Endothelial cell of umbilical vein (primary cell): ENCODE data around the gene MTMR3. TPM values are rescaled to one million over a fixed set of nuclear protein-coding genes. Genes with fewer than 3 reads are reported as not detected.

ENCODE experiments used
- BruUV-seq: library from RNA; stranded (reverse); fragments of 400-500 nt; replicated peaks from 2 replicates; lab custom pipeline; 2021; lab: Mats Ljungman, UMichigan
- CTCF ChIA-PET: fragments of 300-600, 350-600 bp; sonication (Branson Sonifier 250); formaldehyde crosslinking; loops from one replicate; lab custom pipeline; 2021; ENCODE audit warnings: antibody characterized with exemption, inconsistent platforms; lab: Charles Lee
- POLR2A ChIA-PET: fragments of 300-600, 350-600 bp; sonication (Branson Sonifier 250); formaldehyde crosslinking; loops from one replicate; lab custom pipeline; 2021; ENCODE audit warnings: antibody characterized with exemption, inconsistent platforms; lab: Charles Lee
- DNase-seq: peaks from one replicate; pipeline ENCODE4 v3.0.0-alpha.2; 2011; ENCODE audit warnings: low read depth, low spot score
- FAIRE-seq: peaks from 2 replicates; lab custom pipeline; 2011; peaks lifted over from hg19 to GRCh38; lab: Jason Lieb, UNC
- H2AFZ ChIP-seq: 2 replicates; pipeline ENCODE4 v1.6.0; 2012; ENCODE audit warnings: low read depth, low read length, control low read depth, inconsistent platforms
- H3K27ac ChIP-seq: 2 replicates; pipeline ENCODE4 v1.5.1; 2011; ENCODE audit warnings: low read depth, mild to moderate bottlenecking, control low read depth, low read length, moderate library complexity; ENCODE audit not compliant: insufficient read depth
- H3K27me3 ChIP-seq, 2 experiments: 2 replicates each; pipeline versions ENCODE4 v1.6.0 to v1.6.1; 2011; ENCODE audit warnings: low read length in 2 of 2, mixed read lengths in 1 of 2; ENCODE audit not compliant: control insufficient read depth in 2 of 2, insufficient read depth in 2 of 2
- H3K36me3 ChIP-seq, 2 experiments: 2 replicates in 1 of 2; 3 replicates in 1 of 2; pipeline ENCODE4 v1.5.1; 2011; ENCODE audit warnings: low read length in 2 of 2, mild to moderate bottlenecking in 1 of 2, moderate library complexity in 1 of 2; ENCODE audit not compliant: control insufficient read depth in 2 of 2, insufficient read depth in 2 of 2; ENCODE audit errors: extremely low read depth in 1 of 2
- H3K4me1 ChIP-seq: 3 replicates; pipeline ENCODE4 v1.5.1; 2011; ENCODE audit warnings: mild to moderate bottlenecking, low read length; ENCODE audit not compliant: control insufficient read depth, insufficient read depth; ENCODE audit errors: extremely low read depth
- H3K4me2 ChIP-seq: 2 replicates; pipeline ENCODE4 v1.6.1; 2011; ENCODE audit warnings: low read length, control low read depth, mixed read lengths; ENCODE audit not compliant: insufficient read depth
- H3K4me3 ChIP-seq, 3 experiments: fragments of 200-600 bp in 1 of 3; sonication (generic), shearing (Covaris generic) in 1 of 3; replicated peaks in 1 of 3; 2 replicates each; pipeline ENCODE4 v1.5.1; 2011 to 2016; ENCODE audit warnings: control low read depth in 3 of 3, low read length in 3 of 3, mild to moderate bottlenecking in 2 of 3, inconsistent platforms in 1 of 3, low read depth in 1 of 3, moderate library complexity in 1 of 3; ENCODE audit not compliant: insufficient read depth in 1 of 3
- H3K79me2 ChIP-seq: 2 replicates; pipeline ENCODE4 v1.6.0; 2012; ENCODE audit warnings: low read length, inconsistent platforms; ENCODE audit not compliant: control insufficient read depth, insufficient read depth
- H3K9ac ChIP-seq: replicated peaks from 2 replicates; pipeline ENCODE3; 2011; ENCODE audit warnings: low read length, control low read depth; ENCODE audit not compliant: insufficient read depth; ENCODE audit errors: extremely low read depth
- H3K9me1 ChIP-seq: replicated peaks from 3 replicates; pipeline ENCODE4 v1.6.0; 2011; ENCODE audit warnings: mild to moderate bottlenecking, low read length; ENCODE audit not compliant: control insufficient read depth, insufficient read depth; ENCODE audit errors: extremely low read depth
- H3K9me3 ChIP-seq: replicated peaks from 2 replicates; pipeline ENCODE4 v1.5.1; 2012; ENCODE audit warnings: low read length, inconsistent platforms; ENCODE audit not compliant: control insufficient read depth, insufficient read depth
- H4K20me1 ChIP-seq: replicated peaks from 2 replicates; pipeline ENCODE3; 2011; ENCODE audit warnings: mild to moderate bottlenecking, low read length; ENCODE audit not compliant: control insufficient read depth, insufficient read depth; ENCODE audit errors: extremely low read depth
- EZH2 ChIP-seq: IDR thresholded peaks from 2 replicates; pipeline ENCODE4 v1.6.1; 2012; ENCODE audit warnings: borderline replicate concordance, low read depth, mild to moderate bottlenecking, moderate library complexity, low read length, inconsistent platforms; ENCODE audit not compliant: severe bottlenecking
- FOS ChIP-seq: IDR thresholded peaks from 2 replicates; pipeline ENCODE4 v1.6.1; 2011; ENCODE audit warnings: mild to moderate bottlenecking, low read length, moderate library complexity, borderline replicate concordance; ENCODE audit not compliant: insufficient read depth
- GATA2 ChIP-seq: IDR thresholded peaks from 2 replicates; pipeline ENCODE4 v1.7.0; 2011; ENCODE audit warnings: low read depth, mild to moderate bottlenecking, moderate library complexity, mixed read lengths, low read length; ENCODE audit not compliant: insufficient read length, insufficient read depth
- JUN ChIP-seq: IDR thresholded peaks from 2 replicates; pipeline ENCODE4 v1.6.1; 2011; ENCODE audit warnings: borderline replicate concordance, low read depth; ENCODE audit not compliant: insufficient read length, insufficient read depth
- MYC ChIP-seq: IDR thresholded peaks from one replicate; pipeline ENCODE4 v1.6.1; 2011; ENCODE audit warnings: mild to moderate bottlenecking, low read depth, low read length
- POLR2A ChIP-seq: IDR thresholded peaks from 2 replicates; pipeline ENCODE4 v1.6.1; 2012; ENCODE audit warnings: low read depth, mild to moderate bottlenecking, control low read depth, low read length
- POLR2AphosphoS5 ChIP-seq: IDR thresholded peaks from 2 replicates; pipeline ENCODE4 v1.6.1; 2012; ENCODE audit warnings: low read depth, mild to moderate bottlenecking, control low read depth, low read length, moderate library complexity; ENCODE audit not compliant: insufficient read depth
- dilution Hi-C: fragments of 300-500 bp; cut with MboI; formaldehyde crosslinking; loops from one replicate; pipeline ENCODE4 v1.15.0; 2019; ENCODE audit warnings: low sequenced_read_pairs; ENCODE audit not compliant: extremely low pct_ligation_motif_present
- intact Hi-C: fragments of 100-400 bp; cut with micrococcal nuclease; formaldehyde crosslinking; loops from one replicate; pipeline ENCODE4 v1.10.0; 2022
- polyA plus RNA-seq, 4 experiments: library from polyadenylated mRNA; depleted of rRNA in 3 of 4; stranded (reverse) in 3 of 4; unstranded in 1 of 4; fragments of >200 nt; gene quantifications; 2 replicates each; pipeline versions ENCODE4 v1.2.1 to v1.2.3, GENCODE V29; 2011 to 2012; ENCODE audit warnings: missing spikeins in 1 of 4
- total RNA-seq: library from RNA; stranded (reverse); gene quantifications from 2 replicates; pipeline ENCODE4 v1.2.3, GENCODE V29; 2021
- TF ChIP-seq, protein P1 (sequence below): IDR thresholded peaks from 2 replicates; pipeline ENCODE4 v1.6.1; 2011; ENCODE audit not compliant: insufficient read depth, insufficient read length
- TF ChIP-seq, protein P2 (sequence below), 2 donors: IDR thresholded peaks; 1 replicate in 1 of 2; 2 replicates in 1 of 2; pipeline ENCODE4 v1.5.1; 2011; ENCODE audit warnings: low read length in 2 of 2, mild to moderate bottlenecking in 2 of 2, moderate library complexity in 2 of 2, control low read depth in 1 of 2, inconsistent platforms in 1 of 2, low read depth in 1 of 2; ENCODE audit not compliant: insufficient read depth in 1 of 2; ENCODE audit errors: extremely low read depth in 1 of 2

The MTMR3 gene
- total and polyA plus RNA-seq, 2 donors (not counting 3 experiments of a cell fraction or from before 2014, with no cell fraction given), result 30.1 to 36.5 TPM

- dilution Hi-C loops (no loop called here), intact Hi-C loops (no loop called here)
- Histone ChIP-seq H3K9me3 (no peaks in the 10 kb centered on the region), H3K4me3 (no peak overlapping the region), H3K4me2 (no peak overlapping the region), H3K27me3 (peaks cover 12 to 28% of the 10 kb centered on the region in 2 experiments), H3K27ac (no peak overlapping the region), H3K9me1 (no peaks in the 10 kb centered on the region), H3K4me1 (no peaks in the 10 kb centered on the region), H2AFZ (no peak overlapping the region), H4K20me1 (no peaks in the 10 kb centered on the region), H3K79me2 (no peaks in the 10 kb centered on the region), H3K36me3 (no peaks in the 10 kb centered on the region), H3K9ac (no peak overlapping the region)
- DNase-seq, result no peak
- POLR2A ChIA-PET, result no interaction called here
- TF ChIP-seq, protein P1, sequence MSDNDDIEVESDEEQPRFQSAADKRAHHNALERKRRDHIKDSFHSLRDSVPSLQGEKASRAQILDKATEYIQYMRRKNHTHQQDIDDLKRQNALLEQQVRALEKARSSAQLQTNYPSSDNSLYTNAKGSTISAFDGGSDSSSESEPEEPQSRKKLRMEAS, result no peak
- no peak for TF ChIP-seq POLR2A
- no peak for TF ChIP-seq FOS
- TF ChIP-seq POLR2AphosphoS5, result no peak
- no peak for TF ChIP-seq MYC
- TF ChIP-seq EZH2, result no peak
- FAIRE-seq, result no peak
- CTCF ChIA-PET, result no interaction called here
- BruUV-seq, result no TSS peak
Observed at GRCh38 chr22:29877620-29878019, 5.4 kb upstream of the MTMR3 start.

- peaks cover 4% of the 10 kb centered on the region for H3K4me1 ChIP-seq
- no peak for TF ChIP-seq FOS
- no peak for TF ChIP-seq EZH2
- TF ChIP-seq, protein P2, sequence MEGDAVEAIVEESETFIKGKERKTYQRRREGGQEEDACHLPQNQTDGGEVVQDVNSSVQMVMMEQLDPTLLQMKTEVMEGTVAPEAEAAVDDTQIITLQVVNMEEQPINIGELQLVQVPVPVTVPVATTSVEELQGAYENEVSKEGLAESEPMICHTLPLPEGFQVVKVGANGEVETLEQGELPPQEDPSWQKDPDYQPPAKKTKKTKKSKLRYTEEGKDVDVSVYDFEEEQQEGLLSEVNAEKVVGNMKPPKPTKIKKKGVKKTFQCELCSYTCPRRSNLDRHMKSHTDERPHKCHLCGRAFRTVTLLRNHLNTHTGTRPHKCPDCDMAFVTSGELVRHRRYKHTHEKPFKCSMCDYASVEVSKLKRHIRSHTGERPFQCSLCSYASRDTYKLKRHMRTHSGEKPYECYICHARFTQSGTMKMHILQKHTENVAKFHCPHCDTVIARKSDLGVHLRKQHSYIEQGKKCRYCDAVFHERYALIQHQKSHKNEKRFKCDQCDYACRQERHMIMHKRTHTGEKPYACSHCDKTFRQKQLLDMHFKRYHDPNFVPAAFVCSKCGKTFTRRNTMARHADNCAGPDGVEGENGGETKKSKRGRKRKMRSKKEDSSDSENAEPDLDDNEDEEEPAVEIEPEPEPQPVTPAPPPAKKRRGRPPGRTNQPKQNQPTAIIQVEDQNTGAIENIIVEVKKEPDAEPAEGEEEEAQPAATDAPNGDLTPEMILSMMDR (IDR thresholded peaks at IDR 0.05; ENCODE audit: extremely low read depth in 1 of 2, insufficient read depth in 1 of 2, low read depth in 1 of 2, low read length in 2 of 2), result no peak
- TF ChIP-seq MYC, result no peak
- no peak for TF ChIP-seq POLR2AphosphoS5
- no peak for TF ChIP-seq GATA2
- no peak for TF ChIP-seq JUN
- TF ChIP-seq, protein P1, result no peak
- no peak overlapping the region for H3K4me2 ChIP-seq
- ChIA-PET CTCF (interaction anchor here (1.7 kb wide), 1 partner anchor 125 kb away, joined by 3 read pairs; no protein-coding TSS in a partner anchor), POLR2A (no interaction called here)
- no peaks in the 10 kb centered on the region for H3K9me1 ChIP-seq
- intact Hi-C loops (loop anchor here (10.0 kb wide), 2 partner anchors 95 to 205 kb away; partner anchors contain the start of gene HORMAD2), dilution Hi-C loops (no loop called here)
- H3K36me3 ChIP-seq, result no peaks in the 10 kb centered on the region
- peaks cover 7 to 16% of the 10 kb centered on the region in 2 experiments for H3K27me3 ChIP-seq
- H2AFZ ChIP-seq, result no peak overlapping the region
- FAIRE-seq (no peak), DNase-seq (no peak)
- peaks cover 12% of the 10 kb centered on the region for H3K79me2 ChIP-seq
- no peaks in the 10 kb centered on the region for H4K20me1 ChIP-seq
- no peak overlapping the region for H3K9ac ChIP-seq
- no peak overlapping the region for H3K27ac ChIP-seq
- H3K4me3 ChIP-seq, result no peak overlapping the region
- no TSS peak for BruUV-seq
- no peaks in the 10 kb centered on the region for H3K9me3 ChIP-seq
Observed at GRCh38 chr22:29879753-29880152, 3.2 kb upstream of the MTMR3 start.
